Measurements from ENCODE around the gene TBX21.
A peak's percentile ranks its signal among the peaks of the same experiment; 100 is the strongest.

The TBX21 gene

DNA sequence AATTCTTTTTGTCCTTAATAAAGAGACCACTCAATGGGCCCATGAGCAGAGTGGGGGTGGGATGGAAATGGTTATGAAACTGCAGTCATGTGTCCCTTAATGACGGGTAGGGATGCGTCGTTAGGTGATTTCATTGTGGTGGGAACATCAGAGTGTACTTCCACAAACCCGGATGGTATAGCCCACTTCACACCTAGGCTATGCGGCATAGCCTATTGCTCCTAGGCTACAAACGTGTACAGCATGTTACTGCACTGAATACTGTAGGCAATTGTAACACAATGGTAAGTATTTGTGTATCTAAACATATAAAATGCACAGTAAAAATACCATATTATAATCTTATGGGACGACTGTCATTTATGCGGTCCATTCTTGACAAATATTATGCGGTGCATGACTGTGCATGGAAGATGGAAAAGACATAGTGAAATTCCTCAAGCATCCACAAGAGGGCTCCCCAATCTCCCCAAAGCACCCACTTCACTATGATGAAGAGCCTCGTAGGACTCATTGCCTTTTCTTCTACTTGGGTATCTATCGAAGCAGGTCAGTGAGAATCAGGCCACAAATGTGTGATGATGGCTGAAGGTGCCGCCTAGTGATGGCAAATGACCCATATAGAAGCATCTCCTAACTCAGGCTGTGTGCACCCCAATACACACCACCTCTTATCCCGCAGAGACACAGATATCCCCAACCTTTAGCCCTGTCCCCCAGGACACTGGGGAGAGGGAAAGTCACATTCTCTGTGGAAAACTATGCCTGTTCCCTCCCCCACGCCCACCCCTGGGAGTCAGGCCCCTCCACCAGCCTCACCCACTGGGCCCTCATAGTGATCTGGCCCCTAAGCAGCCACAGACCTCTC, 43.5 kb downstream of the TBX21 start:
- DNase-seq, result peak; percentile 63

DNA sequence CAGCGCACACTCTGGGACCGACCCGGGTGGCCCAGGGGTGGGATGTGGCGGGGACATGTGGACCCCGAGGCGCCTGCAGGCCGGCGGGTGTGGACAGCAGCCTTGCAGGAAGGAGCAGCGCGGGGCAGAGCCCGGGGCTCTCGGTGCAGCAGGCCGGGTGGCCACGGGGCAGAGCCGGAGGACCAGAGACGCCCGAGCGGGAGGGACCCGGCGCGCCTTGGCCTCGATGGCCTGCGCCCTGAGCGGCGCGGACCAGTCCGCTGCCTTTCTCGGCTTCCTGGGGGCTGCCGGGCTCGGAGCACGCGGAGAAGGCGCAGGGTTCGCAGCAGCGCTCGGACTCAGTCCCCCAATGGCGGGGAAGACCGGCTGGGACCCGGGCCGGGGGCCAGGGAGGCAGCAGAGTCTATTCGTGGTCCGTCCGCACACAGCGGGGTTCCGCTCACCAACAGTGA, 45.2 kb downstream of the TBX21 start:
- no peak for DNase-seq

DNA sequence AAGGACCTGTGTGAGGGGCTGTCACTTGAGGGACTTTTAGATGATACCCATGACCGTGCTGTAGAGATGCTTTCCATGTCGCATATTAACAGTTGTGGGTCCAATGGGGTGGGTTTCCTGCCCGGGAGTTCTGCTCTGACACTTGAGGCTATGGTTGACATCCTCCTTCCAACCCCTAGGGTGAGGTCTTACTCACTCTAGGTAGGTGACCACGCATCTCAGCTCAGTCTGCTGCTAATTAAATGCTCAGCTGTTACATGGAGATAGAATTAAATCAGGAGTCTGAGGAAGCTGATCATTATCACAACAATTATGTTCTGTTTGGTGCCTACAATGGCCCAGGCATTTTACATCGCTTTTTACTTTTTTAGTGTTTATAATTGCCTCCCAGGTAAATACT, 48.4 kb downstream of the TBX21 start:
- no peak for DNase-seq

DNA sequence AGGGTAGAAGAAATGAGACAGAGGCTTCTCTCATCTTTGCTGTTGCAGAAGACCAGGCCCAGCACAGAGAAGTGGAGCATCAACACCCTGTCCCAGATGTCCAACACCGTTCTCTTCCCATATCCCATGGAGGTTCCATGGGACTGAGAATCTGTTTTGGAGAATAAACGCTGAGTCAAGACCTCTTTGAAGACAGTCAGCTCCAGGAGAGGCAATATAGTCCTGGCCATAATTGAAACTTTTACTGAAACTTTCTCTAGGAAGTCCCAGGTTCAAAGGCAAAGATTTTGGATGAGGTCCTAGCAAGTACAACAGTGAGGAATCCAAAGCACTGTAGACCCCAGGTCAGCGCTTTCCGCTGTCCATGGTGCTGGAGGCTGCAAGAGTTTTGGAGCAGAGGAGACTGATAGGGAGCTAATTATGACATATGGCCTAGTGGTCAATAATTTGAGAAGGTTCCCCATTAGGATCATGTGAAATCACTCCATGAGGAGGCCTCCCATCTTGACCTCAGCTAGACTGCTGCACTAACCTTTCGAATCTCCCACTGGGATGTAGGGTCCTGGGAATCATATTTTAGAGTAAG, 52.6 kb downstream of the TBX21 start:
- no peak for DNase-seq

DNA sequence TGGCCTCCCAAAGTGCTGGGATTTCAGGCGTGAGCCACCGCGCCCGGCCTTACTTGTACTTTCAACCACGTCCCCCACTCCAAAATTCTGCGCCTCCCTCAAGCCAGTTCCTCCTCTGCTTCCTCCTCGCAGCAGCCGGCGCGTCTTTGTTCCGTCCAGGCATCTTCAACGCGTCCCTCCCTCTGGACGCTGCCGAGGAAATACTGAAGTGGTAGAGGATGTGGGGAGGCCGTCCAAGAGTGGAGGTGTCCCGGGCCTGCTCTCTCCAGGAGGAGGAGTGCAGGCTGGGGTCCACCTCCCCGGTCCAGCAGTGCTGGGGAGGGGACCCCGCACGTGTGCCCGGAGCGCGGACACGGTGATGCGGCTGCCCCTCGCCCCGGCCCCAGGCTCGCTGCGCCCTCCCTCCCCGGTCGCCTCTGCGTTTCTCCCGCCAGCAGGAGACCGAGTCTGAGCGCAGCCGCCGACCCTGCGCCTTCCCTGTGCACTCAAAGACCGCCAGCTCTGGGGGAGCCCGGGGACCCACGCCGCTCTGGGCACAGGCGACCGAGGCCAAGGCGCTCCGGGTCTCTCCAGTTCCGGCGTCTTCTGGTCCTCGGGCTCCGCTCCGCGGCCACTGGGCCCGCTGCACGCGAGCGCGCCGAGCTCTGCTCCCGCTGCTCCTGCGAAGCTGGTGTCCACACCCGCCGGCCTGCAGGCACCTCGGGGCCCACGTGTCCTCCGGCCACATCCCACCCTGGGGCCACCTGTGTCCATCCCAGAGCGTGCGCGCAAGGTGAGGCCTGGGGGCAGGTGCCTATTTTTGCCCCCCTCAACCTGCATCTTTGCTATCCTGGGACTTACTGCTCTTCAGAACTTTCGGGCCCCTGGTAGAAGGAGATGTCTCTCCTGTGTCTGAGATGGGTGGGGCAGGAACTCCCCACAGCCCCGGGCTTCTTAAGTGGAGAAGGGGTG, 56.9 kb downstream of the TBX21 start:
- DNase-seq, result peak; percentile 56

DNA sequence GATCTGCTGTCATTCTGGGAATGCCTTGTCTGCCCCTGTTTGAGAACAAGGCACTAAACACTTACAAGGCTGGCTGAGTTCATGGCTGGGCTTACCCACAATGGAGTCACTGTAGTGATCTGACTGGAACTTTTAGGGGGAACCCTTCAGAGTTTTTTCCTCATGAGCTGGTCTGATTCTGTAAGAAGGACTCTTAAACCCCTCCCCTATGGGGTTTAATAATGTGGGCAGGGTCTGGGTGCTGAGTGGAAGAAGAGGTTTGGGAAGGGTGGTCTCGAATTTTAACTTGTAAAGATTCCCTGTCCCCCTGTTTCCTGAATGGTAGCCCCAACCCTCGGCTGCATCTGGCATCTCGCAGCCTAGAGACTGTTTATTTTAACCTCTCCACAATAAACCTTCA, 58.0 kb downstream of the TBX21 start:
- no peak for DNase-seq

DNA sequence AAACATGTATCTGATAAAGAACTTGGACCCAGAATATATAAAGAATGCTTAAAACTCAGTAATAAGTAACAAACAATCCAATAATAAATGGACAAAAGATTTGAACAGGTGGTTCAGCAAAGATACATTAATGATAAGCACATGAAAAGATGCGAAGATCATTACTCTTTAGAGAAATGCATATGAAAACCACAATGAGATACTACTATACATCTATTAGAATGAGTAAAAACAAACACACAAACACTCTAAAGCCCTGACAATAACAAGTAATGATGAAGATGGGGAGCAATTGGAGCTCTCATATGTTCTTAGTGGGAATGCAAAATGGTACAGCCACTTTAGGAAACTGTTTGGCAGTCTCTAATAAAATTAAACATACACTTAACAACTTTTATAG, 59.4 kb downstream of the TBX21 start:
- no peak for DNase-seq

DNA sequence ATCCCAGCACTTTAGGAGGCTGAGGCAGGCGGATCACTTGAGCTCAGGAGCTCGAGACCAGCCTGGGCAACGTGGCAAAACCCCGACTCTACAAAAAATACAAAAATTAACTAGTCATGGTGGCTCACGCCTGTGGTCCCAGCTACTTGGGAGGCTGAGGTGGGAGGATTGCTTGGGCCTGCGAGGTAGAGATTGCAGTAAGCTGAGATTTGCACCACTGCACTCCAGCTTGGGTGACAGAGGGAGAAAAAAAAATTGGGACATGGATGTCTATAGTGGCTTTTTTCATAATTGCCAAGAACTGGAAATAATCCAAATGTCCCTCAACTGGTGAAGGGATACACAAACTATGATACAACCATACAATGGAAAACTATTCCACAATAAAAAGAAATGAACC, 59.9 kb downstream of the TBX21 start:
- DNase-seq, result no peak

Measured in NCI-H1105 treated with DMSO at 0.1 percent for 48 hours (cell line).